Fibroblast of lung (primary cell): ENCODE data around the gene DPEP3. TPM values are rescaled to one million over a fixed set of nuclear protein-coding genes. Genes with fewer than 3 reads are reported as not detected.

ENCODE experiments used
- DNase-seq, 2 donors: peaks; one replicate each; pipeline versions ENCODE4 v3.0.0 to v3.0.0-alpha.2; 2010; ENCODE audit warnings: low read depth in 2 of 2
- H2AFZ ChIP-seq: 2 replicates; pipeline ENCODE4 v1.5.1; 2012; ENCODE audit warnings: low read length, control low read depth, inconsistent platforms
- H3K27ac ChIP-seq: 2 replicates; pipeline ENCODE4 v1.5.1; 2011; ENCODE audit warnings: low read length, control low read depth; ENCODE audit not compliant: insufficient read depth
- H3K27me3 ChIP-seq: 2 replicates; pipeline ENCODE4 v1.5.1; 2011; ENCODE audit warnings: mild to moderate bottlenecking, low read length; ENCODE audit not compliant: control insufficient read depth, insufficient read depth
- H3K36me3 ChIP-seq: 2 replicates; pipeline ENCODE4 v1.5.1; 2011; ENCODE audit warnings: low read length; ENCODE audit not compliant: control insufficient read depth, insufficient read depth
- H3K4me1 ChIP-seq: 2 replicates; pipeline ENCODE4 v1.5.1; 2011; ENCODE audit warnings: low read length; ENCODE audit not compliant: control insufficient read depth, insufficient read depth; ENCODE audit errors: extremely low read depth
- H3K4me2 ChIP-seq: 2 replicates; pipeline ENCODE4 v1.5.1; 2011; ENCODE audit warnings: low read length, control low read depth; ENCODE audit not compliant: insufficient read depth; ENCODE audit errors: extremely low read depth
- H3K4me3 ChIP-seq, 4 experiments: fragments of 200-600 bp in 1 of 4; sonication (generic) in 1 of 4; replicated peaks in 1 of 4; 2 replicates each; pipeline ENCODE4 v1.5.1; 2011 to 2016; ENCODE audit warnings: low read length in 4 of 4, low read depth in 3 of 4, mild to moderate bottlenecking in 3 of 4, control low read depth in 2 of 4, inconsistent platforms in 1 of 4, mixed read lengths in 1 of 4; ENCODE audit not compliant: insufficient read depth in 1 of 4; ENCODE audit errors: control extremely low read depth in 1 of 4
- H3K79me2 ChIP-seq: 2 replicates; pipeline ENCODE4 v1.5.1; 2012; ENCODE audit warnings: mild to moderate bottlenecking, low read length, inconsistent platforms; ENCODE audit not compliant: control insufficient read depth, insufficient read depth
- H3K9ac ChIP-seq: 2 replicates; pipeline ENCODE4 v1.5.1; 2011; ENCODE audit warnings: mild to moderate bottlenecking, low read length, control low read depth; ENCODE audit not compliant: insufficient read depth
- H3K9me3 ChIP-seq: 2 replicates; pipeline ENCODE4 v1.5.1; 2012; ENCODE audit warnings: low read depth, low read length; ENCODE audit not compliant: control insufficient read depth, insufficient read depth
- H4K20me1 ChIP-seq: 2 replicates; pipeline ENCODE4 v1.5.1; 2011; ENCODE audit warnings: low read length; ENCODE audit not compliant: control insufficient read depth, insufficient read depth; ENCODE audit errors: extremely low read depth
- CTCF ChIP-seq, 2 donors: IDR thresholded peaks in 1 of 2; conservative IDR thresholded peaks in 1 of 2; 1 replicate in 1 of 2; 2 replicates in 1 of 2; pipeline ENCODE4 v1.5.1; 2011 to 2012; ENCODE audit warnings: low read length in 2 of 2, control low read depth in 1 of 2, inconsistent platforms in 1 of 2, low read depth in 1 of 2, mild to moderate bottlenecking in 1 of 2
- EZH2 ChIP-seq: IDR thresholded peaks from 2 replicates; pipeline ENCODE4 v1.5.1; 2012; ENCODE audit warnings: low read length, control low read depth, mild to moderate bottlenecking; ENCODE audit errors: missing control alignments
- polyA plus RNA-seq, 2 donors: library from polyadenylated mRNA; depleted of rRNA in 1 of 2; stranded (reverse) in 1 of 2; unstranded in 1 of 2; fragments of >200 nt; gene quantifications; 2 replicates each; pipeline ENCODE4 v1.2.1, GENCODE V29; 2011 to 2012; ENCODE audit warnings: missing spikeins in 1 of 2
- total RNA-seq: library from RNA; depleted of rRNA; stranded (reverse); fragments of >200 nt; gene quantifications from 2 replicates; pipeline ENCODE4 v1.2.1, GENCODE V29; 2014

DPEP3 gene
- total and polyA plus RNA-seq, 2 donors (not counting 1 experiment from before 2014, with no cell fraction given): not detected

DNA sequence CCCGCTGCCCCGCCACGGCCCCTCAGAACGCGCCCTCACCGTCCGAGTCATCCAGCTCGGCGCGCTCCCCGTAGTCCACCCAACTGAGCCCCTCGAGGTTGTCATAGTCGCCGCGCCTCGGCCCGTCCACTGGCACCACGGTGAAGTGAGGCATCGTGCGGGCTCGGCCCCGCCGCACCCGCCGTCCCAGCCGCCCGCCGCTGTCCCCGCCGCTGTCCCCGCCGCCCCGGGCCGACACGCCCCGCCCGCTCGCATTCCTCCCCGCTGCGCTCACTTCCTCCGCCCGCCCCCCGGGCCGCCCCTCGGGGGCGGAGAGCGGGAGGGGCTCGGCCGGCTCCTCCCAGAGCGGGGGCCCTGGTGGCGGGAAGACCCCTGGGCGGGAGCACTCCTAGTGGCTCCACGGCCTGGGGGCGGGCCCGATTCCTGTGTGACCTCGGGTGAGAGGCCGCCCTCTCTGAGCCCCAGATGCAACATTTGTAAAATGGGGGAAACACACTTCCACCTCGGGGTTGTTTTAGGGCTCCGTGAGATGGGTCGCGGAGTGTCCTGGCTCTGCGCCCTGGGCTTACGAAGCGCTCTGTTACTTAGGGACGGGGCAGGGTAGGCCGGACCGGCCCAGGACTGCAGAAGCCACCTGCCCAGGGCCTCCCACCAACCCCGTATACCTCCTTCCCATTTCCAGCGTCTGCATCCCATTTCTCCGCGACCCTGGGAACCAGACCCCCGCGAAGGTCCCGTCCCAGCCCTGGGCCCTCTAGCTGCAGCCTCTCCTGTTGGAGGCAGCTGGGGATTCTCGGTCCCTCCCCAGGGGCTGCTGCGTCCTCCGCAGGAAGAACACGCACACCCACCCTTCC lies 11.7 kb downstream of the DPEP3 start, which contains the start of gene SLC12A4:
SLC12A4 (minus strand) TSS at position 238 of the 854 bp plus-strand sequence; CDS start at position 154, 84 bp downstream.
- peak within 1 kb of the TSS; percentile 85 for H3K27ac ChIP-seq
- H3K79me2 ChIP-seq: peaks cover 46% of the 10 kb centered on the region
- H3K9ac ChIP-seq: peak within 1 kb of the TSS; percentile 92
- no peaks in the 10 kb centered on the region for H4K20me1 ChIP-seq
- peak; percentile 72 to 76 for DNase-seq
- H3K9me3 ChIP-seq: no peaks in the 10 kb centered on the region
- peak within 1 kb of the TSS; percentile 99 for H3K4me2 ChIP-seq
- no peaks in the 10 kb centered on the region for H3K27me3 ChIP-seq
- peak within 1 kb of the TSS; percentile 90 for H2AFZ ChIP-seq
- H3K4me1 ChIP-seq: peaks cover 25% of the 10 kb centered on the region
- TF ChIP-seq EZH2 (no peak), CTCF (conservative IDR thresholded peaks at IDR 0.05 in 1 of 2, IDR thresholded peaks at IDR 0.05 in 1 of 2; ENCODE audit: low read depth in 1 of 2, low read length in 2 of 2) (no peak)
- H3K36me3 ChIP-seq: peaks cover 5% of the 10 kb centered on the region
- H3K4me3 ChIP-seq: peak within 1 kb of the TSS; percentile 44 to 99 (median 84)

- Histone ChIP-seq H3K27ac (peak overlapping the region; percentile 85), H2AFZ (no peak overlapping the region), H3K4me1 (peaks cover 25% of the 10 kb centered on the region), H3K9ac (peak overlapping the region; percentile 92), H3K36me3 (peaks cover 5% of the 10 kb centered on the region), H3K4me3 (peak overlapping the region; percentile 44 to 99 (median 84)), H3K9me3 (no peaks in the 10 kb centered on the region), H3K4me2 (peak overlapping the region; percentile 91), H3K79me2 (peaks cover 52% of the 10 kb centered on the region), H3K27me3 (no peaks in the 10 kb centered on the region), H4K20me1 (no peaks in the 10 kb centered on the region)
- peak; percentile 35 to 39 for DNase-seq
- TF ChIP-seq CTCF (conservative IDR thresholded peaks at IDR 0.05 in 1 of 2, IDR thresholded peaks at IDR 0.05 in 1 of 2; ENCODE audit: low read depth in 1 of 2, low read length in 2 of 2): no peak
- no peak for TF ChIP-seq EZH2
Observed at GRCh38 chr16:67967958-67968399, 12.3 kb downstream of the DPEP3 start.

GRCh38 chr16:67967183-67967957 lies 12.9 kb downstream of the DPEP3 start:
- no peak overlapping the region for H2AFZ ChIP-seq
- no peaks in the 10 kb centered on the region for H3K27me3 ChIP-seq
- peak overlapping the region; percentile 44 to 99 (median 84) for H3K4me3 ChIP-seq
- TF ChIP-seq CTCF (conservative IDR thresholded peaks at IDR 0.05 in 1 of 2, IDR thresholded peaks at IDR 0.05 in 1 of 2; ENCODE audit: low read depth in 1 of 2, low read length in 2 of 2): no peak
- no peak for TF ChIP-seq EZH2
- no peaks in the 10 kb centered on the region for H4K20me1 ChIP-seq
- H3K4me1 ChIP-seq: peaks cover 25% of the 10 kb centered on the region
- peak overlapping the region; percentile 91 for H3K4me2 ChIP-seq
- H3K27ac ChIP-seq: peak overlapping the region; percentile 85
- peaks cover 6% of the 10 kb centered on the region for H3K36me3 ChIP-seq
- no peak for DNase-seq
- H3K9me3 ChIP-seq: no peaks in the 10 kb centered on the region
- H3K9ac ChIP-seq: peak overlapping the region; percentile 92
- peaks cover 58% of the 10 kb centered on the region for H3K79me2 ChIP-seq
